Loucy (cell line): ENCODE measurements around the gene CYP4F3.

Source experiments
- CTCF ChIP-seq: fragments of 200-600 bp; sonication (generic); conservative IDR thresholded peaks from 2 replicates; pipeline ENCODE4 v1.5.1; 2014; ENCODE audit warnings: mild to moderate bottlenecking, antibody characterized with exemption, low read length
- EZH2phosphoT487 ChIP-seq: fragments of 200-600 bp; IDR thresholded peaks from 2 replicates; pipeline ENCODE4 v1.6.1; 2018; ENCODE audit warnings: antibody characterized with exemption, mild to moderate bottlenecking, moderate library complexity, borderline replicate concordance

DNA sequence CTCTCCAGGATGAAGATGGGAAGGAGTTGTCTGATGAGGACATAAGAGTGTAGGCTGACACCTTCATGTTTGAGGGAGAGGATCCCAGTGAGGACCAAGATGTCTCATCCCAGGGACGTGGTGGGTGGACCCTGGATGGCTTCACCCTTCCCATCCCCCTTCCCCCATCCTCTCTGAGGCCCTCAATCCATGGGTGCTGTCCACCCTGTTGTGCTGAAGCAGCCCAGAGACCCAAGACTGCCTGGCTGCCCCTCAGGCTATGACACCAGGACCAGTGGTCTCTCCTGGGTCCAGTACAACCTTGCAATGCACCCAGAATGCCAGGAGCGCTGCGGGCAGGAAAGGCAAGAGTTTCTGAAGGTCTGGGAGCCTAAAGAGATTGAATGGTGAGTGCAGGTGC lies 28.7 kb downstream of the CYP4F3 start:
- no peak for TF ChIP-seq CTCF
- no peak for TF ChIP-seq EZH2phosphoT487
